ENCODE results near the gene ZFAND3.

ZFAND3 gene

DNA sequence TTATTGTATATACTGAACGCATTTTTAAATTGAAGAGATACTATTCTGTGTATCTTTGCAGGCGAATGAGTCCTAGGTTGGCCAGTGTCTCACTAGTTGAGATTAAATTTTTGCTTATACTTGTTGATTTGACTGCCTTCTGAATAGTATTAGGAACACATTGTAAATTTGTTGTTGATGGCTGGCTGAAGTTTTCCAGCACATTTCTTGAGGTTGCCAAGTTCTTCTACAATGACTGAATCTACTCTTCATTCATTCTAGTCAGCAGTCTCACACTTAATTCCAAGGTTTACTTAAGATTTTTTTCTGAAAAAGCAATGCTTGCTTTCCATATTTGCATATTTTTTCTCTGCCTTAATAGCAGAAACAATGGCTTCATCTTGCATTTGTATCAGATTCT, 151.7 kb downstream of the ZFAND3 start:
- TF ChIP-seq, protein P1, sequence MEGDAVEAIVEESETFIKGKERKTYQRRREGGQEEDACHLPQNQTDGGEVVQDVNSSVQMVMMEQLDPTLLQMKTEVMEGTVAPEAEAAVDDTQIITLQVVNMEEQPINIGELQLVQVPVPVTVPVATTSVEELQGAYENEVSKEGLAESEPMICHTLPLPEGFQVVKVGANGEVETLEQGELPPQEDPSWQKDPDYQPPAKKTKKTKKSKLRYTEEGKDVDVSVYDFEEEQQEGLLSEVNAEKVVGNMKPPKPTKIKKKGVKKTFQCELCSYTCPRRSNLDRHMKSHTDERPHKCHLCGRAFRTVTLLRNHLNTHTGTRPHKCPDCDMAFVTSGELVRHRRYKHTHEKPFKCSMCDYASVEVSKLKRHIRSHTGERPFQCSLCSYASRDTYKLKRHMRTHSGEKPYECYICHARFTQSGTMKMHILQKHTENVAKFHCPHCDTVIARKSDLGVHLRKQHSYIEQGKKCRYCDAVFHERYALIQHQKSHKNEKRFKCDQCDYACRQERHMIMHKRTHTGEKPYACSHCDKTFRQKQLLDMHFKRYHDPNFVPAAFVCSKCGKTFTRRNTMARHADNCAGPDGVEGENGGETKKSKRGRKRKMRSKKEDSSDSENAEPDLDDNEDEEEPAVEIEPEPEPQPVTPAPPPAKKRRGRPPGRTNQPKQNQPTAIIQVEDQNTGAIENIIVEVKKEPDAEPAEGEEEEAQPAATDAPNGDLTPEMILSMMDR (IDR thresholded peaks at IDR 0.05), result no peak

DNA sequence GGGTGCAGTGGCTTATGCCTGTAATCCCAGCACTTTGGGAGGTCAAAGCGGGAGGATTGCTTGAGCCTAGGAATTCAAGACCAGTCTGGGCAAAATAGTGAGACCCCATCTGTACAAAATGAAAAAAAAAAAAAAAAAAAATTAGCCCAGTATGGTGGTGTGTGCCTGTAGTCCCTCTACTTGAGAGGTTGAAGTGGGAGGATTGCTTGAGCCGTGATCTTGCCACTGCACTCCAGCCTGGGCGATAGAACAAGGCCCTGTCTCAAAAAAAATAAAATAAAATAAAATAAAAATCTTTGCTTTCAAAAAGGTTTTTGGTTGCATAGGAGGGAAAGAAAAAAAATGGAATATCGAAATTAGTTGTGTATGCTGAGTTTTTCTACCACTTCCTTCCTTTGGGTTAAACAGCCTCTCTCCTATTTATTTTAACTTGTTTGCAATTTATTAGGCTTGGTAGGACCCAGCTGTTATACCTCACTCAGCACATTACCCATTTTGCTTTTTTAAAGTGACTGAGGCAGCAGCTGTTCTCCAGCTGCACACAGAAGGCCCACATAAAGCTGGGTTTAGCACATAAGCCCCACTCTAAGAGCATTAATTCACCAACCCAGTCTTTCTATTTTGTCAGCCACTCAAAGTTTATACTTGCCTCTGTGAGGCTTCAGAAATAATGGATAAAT, 152.3 kb downstream of the ZFAND3 start:
- TF ChIP-seq, protein P1 (IDR thresholded peaks at IDR 0.05), result no peak

DNA sequence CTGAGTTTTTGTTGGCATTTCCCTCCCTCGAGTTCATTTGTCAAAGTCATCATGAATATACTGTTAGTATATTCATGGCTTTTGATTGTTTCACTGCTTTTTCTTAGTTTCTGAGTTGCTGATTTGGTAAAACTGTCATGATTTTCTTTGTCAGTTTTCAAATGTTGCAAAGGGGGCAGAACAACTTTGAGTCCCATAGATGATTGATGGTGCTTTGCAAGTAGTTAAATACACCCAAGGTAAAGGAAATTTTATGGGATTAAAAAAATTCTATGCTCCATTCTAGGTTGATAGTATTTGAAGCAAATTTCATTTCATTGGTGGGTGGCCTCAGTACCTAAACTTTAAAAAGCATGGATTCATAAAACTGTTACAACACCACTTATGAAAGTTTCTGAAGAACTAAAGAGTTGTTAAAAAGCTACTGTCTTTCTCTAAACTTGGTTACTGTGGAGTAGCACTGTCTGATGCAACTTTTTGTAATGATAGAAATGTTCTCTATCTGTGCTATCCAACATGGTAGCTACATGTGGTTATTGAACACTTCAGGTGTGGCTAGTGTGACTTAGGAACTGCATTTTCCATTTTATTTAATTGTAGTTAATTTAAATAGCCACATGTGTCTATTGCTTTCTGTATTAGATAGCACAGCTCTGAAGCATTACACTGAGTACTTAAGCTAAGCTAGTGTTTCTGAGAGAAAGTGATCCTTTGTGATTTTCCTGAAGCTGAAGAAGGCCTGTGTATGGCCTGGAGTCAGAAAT, 153.6 kb downstream of the ZFAND3 start:
- TF ChIP-seq, protein P1 (IDR thresholded peaks at IDR 0.05), result no peak

DNA sequence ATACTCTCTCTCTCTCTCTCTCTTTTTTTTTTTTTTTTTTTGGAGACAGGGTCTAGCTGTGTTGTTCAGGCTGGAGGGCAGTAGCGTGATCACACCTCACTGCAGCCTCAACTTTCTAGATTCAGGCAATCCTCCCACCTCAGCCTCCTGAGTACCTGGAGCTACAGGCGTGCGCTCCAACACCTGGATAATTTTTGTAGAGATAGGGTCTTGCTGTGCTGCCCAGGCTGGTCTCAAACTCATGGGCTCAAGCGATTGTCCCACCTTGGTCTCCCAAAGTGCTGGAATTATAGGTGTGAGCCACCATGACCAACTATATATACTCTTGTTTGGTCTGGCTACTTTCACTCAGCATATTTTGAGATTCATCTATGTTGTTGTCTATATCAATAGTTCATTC, 154.9 kb downstream of the ZFAND3 start:
- TF ChIP-seq, protein P1 (IDR thresholded peaks at IDR 0.05), result no peak

DNA sequence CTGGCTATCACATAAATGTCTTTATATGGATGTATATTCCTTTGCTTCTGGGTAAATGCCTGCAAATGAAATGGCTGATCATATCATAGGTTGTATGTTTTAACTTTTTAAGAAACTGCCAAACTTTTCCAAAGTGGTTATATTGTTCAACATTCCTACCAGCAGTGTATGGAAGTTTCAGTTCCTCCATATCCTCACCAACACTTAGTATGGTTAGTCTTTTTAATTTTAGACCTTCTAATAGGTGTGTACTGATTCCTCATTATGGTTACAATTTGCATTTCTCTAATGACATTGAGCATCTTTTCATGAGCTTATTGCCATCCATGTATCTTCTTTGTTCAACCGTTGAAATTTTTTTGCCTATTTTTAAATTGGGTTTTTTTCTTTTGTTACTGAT, 155.4 kb downstream of the ZFAND3 start:
- TF ChIP-seq, protein P1 (IDR thresholded peaks at IDR 0.05), result no peak

DNA sequence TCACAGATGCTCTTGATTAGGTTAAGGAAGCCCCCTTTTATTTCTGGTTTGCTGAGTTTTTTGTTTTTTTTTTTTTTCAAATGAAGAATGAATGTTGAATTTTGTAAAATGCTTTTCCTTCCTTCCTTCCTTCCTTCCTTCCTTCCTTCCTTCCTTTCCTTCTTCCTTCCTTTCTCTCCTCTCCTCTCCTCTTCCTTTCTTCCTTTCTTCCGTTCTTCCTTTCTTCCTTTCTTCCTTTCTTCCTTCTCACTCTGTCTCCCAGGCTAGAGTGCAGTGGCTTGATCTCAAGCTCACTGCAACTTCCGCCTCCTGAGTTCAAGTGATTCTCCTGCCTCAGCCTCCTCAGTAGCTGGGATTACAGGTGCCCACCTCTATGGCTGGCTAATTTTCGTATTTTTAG, 158.2 kb downstream of the ZFAND3 start:
- TF ChIP-seq, protein P1 (IDR thresholded peaks at IDR 0.05), result no peak

DNA sequence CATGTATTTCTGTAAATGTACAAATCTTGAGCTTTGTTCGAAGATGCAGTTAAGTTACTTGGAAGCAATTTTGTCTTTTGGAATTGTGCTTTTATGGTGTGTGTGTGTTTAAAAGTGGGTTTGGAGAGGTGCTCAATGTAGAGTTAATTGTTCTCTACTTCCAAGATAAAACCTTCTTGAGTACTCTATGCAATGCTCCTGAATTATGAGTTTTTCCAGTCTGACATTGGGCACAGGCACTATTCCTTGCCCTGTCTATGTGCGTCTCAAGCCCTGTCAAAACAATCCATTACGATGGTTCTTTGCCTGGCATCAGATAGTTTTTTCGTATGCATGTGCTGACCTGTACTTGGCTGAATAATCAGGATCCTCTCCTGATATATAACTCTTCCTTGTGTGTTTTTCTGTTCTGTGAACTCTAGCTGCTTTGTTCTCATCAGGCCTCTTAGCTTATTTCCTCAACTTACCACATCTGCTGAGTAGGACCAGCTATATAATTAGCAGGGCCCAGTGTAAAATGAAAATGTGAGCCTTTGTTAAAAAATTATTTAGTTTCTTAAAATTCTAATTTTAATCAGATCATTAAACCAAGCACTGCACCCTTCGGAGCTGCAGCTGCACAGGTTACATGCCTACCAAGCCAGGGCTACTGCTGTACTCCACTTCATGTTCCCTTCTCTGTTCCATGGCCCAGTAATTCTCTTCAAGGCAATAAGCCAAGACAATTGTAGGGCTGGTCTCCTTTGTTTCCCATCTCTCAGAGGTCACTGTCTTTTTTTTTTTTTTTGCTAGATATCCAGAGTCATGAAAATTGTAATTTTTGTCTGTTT, 160.1 kb downstream of the ZFAND3 start:
- TF ChIP-seq, protein P1 (IDR thresholded peaks at IDR 0.05), result no peak

Data from LNCAP (cell line).